CD4-positive, alpha-beta T cell treated with Interleukin-4 for 4 hours (primary cell): ENCODE data around the gene HPF1.
A peak's percentile ranks its signal among the peaks of the same experiment; 100 is the strongest.
"Not testable (repeated sequence)": the region's sequence is repeated elsewhere in the genome, so short reads cannot be mapped to it uniquely, and the experiment has no call there.

Experiments
- DNase-seq: peaks from one replicate; pipeline ENCODE4 v3.0.0-alpha.2; 2020

The HPF1 gene

DNA sequence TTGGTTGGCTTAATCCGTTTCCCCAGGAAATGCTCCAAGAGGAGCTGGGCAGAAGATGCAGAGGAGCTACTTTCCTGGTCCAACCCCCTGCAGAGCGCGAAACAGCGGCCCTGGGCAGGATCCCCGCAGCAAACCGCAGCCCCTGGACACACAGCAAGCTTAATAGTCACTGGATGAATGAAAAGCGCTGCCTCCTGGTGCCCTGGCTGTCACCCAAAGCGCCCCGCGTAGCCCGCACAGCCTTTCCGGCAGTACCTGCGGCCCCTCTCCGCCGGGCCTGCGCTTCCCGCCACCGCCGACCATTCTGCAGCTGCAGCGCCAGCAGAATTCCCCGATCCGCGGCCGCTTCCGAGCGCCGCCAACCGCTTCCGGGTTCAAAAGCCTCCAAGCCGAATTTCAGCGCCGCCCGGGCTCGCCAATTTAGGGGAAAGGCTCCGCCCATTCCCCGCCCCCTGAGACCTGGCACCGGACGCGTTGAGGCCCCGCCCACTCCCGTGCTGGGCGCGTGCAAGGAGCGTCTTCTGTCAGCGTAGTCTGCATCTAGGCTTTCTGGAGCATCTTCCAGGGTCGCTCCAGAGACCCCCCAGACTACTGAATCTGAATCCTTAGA, at the start of gene HPF1:
Gene HPF1, minus strand, starts transcription at position 370 of the 610 bp plus-strand sequence. Its CDS starts 67 bp downstream, at position 303.
- DNase-seq = peak; percentile 91

DNA sequence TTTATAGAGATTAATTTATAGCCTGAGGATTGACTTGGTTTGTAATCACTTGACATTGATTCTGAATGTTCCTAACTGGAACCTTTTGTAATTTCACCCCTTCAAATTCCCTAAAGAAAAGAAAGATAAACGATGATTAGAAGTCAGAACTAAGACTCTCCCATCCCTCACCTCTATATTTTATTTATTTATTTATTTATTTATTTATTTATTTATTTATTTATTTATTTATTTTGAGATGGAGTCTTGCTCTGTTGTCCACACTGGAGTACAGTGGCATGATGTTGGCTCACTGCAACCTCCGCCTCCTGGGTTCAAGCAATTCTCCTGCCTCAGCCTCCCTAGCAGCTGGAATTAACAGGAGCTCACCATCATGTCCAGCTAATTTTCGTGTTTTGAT, 49.0 kb upstream of the HPF1 start:
- not testable (repeated sequence) for DNase-seq

DNA sequence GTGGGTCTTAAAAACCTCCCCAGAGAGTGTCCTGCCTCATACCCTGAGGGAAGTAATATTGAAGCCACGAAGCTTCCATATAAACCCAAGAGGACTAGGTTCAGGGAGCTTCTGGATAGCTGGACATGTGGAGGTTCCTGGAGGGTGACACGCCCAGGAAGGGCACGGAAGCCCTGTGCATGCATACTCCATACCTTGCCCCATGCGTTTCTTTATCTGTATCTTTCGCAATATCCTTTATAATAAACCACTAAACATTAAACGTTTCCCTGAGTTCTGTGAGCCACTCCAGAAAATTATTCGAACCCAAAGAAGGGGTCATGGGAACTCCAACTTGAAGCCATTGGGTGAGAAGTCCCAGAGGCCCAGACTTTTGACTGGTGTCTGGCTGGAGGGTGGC, 45.7 kb upstream of the HPF1 start:
- no peak for DNase-seq

DNA sequence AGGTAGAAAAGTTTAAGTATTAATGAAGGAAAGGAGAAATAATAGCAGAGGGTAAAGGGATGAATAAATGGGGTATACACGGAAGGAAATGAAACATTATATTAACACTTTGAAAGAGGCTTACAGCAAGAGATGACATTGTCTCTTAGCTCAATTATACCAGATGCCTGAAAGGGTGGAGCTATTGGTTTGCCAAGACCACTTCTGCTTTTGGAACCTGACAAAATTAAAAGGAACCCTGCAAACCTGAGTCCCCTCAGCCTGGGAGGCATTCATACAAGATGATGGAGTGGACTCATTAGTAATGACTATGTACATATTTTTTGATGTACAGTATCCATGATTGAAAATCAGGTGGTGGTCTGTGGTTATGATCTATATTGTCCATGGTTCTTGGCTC, 45.1 kb upstream of the HPF1 start:
- DNase-seq = no peak

DNA sequence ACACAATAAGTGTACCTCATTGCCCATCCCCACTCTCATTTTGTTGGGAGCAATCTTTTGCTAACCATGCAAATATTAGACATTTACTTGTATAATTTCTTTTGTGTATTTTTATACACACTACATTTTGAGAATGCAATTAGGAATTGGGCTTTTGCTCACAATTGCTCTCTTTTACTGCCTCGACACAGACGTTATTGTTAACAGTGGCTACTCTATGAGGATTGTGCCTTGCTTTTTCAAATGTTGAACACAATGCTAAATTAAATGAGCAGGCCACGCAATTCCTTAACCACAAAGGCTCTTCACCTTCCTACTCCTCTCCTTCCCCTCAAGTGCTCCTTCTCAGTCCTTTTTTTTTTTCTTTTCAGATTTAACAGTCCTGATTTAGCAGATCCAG, 42.8 kb upstream of the HPF1 start:
- no peak for DNase-seq

DNA sequence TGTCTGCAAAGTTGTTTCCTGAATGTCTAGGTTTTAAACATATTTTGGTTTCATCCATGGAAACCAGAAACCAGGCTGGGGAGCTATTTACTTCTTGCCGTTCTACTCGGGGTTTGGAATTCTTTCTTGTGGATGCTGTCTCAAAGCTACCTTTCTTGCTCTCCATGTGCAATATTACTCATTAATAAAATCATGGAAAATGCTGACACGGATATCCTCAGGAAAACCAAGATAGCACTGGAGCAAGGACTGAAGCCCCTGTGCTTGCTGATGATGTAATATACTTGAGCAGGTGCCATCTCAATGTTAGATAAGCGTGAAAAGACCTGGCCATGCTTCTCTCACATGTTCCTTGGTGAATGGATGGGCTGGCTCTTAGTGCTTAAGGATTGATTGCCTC, 41.5 kb upstream of the HPF1 start:
- no peak for DNase-seq

DNA sequence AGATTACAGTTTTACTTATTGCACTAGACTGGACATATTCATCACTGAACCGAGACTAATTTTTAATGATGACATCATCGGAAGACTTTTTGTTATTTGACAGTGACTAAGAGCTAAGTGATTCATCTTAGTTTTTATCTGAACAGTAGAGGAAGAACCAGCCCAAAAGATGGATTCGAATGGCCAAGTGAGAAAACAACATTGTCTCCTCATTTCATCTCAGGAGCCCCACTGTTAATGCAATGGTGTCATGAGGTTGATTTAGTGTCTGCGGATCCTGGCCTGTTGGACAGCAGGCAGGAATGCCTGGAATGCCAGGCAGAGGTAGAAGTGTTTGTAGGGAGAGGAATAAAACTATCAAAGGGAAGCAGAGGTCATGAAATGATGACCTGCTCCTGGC, 37.8 kb upstream of the HPF1 start:
- DNase-seq = no peak

DNA sequence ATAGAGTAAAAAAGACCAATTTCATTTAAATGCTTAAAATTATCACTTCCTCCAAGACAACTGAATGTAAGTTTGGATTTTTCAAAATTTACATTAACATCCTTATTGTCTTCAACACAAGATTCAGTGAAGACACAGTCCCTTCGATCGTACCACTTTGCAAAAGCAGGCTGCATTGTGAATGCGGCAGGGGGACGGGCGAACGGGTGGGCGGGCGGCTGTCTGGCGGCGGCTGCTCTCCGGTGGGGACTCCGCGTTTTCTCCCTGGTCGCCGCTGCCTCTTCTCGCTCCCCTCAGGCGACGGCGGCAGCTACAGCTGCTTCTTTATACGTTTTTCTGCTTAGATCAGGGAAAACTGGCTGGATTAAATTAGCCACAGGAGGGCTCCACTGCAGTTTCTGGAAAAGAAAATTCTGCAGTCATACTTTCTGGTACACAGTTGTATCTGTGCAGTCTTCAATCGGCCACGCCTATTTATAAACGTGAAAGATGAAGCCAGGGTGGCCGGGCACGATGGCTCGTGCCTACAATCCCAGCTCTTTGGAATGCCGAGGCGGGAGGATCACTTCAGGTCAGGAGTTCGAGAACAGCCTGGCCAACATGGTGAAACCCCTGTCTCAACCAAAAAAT, 33.9 kb upstream of the HPF1 start:
- no peak for DNase-seq

DNA sequence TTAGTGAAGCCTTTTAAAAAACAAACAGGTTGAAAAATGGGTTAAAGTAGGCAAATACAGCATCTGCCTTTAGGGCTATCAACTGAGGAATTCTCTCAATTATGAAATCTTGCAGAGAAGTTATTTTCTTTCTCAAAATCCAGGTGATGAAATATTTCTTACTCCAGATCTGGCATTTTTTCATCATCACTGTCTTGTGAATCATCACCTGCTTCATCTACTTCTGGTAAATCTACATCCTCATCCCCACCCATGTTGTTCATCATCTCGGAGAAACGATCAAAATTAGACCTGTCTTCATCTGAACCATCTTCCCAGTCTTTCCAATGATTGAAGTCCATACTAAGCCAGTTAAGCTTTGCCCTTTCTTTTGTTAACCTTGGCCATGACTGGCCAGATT, 33.3 kb upstream of the HPF1 start:
- DNase-seq = no peak

DNA sequence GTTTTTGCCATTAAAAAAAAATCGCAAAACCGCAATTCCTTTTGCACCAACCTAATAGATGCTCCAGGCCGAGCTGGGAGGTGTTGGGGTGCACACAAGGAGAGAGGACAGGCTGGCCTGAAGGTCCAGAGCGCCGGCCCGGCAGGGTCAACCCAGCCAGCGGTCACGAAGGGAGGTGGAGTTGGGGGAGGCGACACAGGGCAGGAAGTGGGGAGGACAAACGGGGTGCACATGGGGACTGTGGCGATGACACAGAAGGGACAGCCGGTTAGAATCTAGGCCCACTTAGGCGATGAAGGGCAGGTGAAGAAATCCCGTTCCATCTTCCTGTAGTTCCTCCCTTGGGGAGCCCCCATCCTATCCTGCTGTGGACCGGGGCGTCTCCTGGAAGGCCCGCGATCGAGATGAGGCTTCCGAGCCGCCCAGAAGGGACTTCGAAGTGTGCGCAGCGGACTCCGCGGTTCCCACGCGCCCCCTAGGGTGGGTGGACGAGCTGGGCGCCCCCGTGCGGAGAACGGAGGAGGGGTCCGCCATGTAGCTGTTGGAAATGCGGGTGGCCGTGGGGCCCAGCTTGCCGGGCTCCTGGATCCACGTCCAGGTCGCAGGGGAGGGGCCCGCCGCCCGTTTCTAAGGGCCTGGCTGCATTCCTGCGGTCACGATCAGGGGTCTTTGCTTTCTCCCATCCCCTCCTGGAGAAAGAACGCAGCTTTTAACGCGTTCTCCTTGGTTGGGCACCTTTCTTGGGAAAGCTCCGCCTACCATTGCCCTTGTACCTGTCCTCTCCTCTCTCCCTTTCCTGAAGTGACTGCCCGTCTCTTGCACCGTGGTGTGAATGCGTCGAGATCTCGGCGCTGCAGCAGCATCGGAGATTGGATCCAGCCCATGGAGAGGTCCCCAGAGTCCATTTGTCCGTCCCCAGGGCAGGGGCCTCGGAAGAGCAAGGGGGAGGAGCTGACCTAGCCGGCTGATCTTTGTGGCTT, 17.0 kb upstream of the HPF1 start:
- peak; percentile 13 for DNase-seq

DNA sequence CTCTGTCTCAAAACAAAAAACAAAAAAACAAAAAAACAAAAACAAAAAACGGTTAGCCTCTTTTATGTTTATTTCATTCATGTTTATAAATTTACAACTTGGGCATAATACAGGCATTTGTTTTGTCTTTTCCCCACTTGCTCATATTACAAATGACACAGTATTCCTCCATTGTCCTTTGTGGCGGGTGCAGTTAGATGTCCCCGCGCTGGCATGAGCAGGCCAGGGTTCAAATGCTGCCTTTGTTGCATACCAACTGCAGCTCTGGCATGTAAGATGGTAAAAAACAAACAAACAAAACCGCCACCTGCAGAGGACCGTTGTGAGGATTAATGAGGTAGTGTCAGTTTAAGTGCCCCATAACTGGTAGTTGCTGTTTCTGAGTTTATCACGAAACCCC, 16.1 kb upstream of the HPF1 start:
- no peak for DNase-seq

DNA sequence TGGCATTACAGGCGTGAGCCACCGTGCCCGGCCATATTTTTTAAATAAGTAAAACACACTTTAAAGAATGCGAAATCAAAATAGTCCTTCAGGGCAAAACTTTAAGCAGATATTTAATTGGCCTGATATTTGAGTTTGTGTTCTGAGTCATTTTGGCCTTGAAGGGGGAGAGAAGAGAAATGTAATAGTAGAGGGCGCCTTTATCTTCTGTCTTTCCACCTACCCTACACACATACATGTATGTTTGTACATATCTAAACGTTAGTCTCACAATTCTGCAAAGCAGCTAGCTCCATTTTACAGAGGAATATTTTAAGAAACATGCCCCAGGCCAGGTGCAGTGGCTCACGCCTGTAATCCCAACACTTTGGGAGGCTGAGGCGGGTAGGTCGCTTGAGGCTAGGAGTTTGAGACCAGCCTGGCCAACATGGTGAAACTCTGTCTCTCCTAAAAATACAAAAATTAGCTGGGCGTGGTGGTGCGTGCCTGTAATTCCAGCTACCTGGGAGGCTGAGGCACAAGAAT, 13.9 kb upstream of the HPF1 start:
- not testable (repeated sequence) for DNase-seq

DNA sequence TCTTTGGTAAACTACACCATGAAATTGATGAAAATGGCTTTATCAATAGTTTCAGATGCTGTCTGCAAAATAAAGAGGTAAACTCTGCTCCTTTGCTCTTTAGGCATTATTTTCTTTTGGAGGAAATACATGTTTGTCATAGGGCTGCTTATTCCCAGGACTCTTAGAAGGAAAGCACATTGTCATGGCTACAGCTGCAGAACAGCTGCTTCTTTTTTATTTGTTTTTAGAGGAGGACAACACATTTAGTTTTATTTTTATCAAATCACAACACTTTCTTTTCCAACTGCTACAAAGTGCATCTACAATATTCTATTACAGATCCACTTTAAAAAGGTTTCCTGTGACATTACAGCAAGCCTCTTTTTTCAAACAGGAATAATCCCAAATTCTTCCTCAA, 12.7 kb upstream of the HPF1 start:
- DNase-seq = no peak

DNA sequence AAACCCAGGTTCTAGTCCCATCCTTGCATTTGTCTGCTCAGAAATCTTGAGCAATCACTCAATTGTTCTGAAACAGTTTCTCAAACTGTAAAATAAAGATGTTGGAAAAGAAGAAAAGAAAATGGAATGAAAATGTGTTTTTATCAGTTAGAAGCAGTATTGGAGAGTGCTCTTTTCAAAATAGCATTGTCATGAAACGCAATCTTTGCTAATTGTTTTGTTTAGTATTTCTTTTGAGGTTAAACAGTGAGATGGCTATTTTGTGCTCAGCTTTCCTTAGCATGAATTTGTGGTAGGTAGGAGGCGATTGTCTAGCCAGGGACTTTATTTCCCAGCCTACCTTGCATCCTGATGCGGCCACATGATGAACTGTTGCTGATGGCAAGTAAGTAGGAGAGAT, 10.6 kb upstream of the HPF1 start:
- no peak for DNase-seq

DNA sequence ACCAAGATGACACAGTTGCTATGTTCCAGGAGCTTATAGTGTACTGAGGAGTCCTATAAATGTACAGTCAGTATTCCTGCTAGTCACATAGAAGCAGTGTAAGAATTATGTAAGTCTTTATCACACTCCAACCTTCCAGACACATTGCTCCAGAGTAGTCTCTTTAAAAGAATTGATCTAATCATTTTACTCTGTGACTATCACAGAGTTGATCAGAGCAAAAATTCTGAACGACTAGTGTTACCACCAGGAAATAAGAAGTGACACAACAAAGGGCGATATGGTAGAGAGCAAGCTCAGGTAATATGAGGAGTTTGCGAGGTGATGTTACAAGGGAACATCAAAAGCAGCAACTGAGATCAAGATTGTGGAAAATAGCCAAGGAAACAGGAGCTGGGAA, 9.0 kb upstream of the HPF1 start:
- no peak for DNase-seq

DNA sequence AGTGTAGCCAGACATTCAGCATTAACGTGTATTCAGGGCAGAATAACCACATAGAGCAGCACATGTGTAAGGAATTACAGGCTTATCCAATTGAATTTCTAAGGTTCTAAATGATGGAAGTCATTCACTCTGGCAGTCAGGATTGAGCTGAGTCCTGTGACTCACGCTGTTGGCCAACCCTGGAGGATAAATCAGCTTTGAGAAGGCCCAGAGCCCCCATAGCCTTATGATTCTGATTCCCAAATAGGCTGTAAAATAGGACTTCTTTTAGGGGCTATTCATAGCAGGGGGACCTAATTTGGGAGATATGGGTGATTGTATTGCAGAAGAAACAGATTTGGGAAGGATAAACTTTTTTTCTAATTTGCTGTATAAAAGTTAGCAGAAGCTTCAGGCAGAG, 8.1 kb upstream of the HPF1 start:
- no peak for DNase-seq

DNA sequence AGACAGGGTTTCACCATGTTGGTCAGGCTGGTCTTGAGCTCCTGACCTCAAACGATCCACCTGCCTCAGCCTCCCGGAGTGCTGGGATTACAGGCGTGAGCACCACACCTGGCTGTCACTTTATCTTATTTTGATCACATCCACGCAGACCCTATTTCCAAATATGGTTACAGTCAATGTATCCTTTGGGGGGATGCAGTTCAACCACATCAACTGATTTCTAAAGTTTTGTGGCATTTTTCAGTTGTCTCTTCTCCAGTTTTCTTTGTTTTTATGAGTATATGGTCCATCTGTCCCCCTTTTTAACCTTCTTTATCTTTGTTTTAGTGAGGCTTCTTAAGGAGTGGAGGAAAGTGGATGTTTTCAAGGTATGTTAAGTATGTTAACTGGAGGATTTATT, 4.1 kb upstream of the HPF1 start:
- no peak for DNase-seq

DNA sequence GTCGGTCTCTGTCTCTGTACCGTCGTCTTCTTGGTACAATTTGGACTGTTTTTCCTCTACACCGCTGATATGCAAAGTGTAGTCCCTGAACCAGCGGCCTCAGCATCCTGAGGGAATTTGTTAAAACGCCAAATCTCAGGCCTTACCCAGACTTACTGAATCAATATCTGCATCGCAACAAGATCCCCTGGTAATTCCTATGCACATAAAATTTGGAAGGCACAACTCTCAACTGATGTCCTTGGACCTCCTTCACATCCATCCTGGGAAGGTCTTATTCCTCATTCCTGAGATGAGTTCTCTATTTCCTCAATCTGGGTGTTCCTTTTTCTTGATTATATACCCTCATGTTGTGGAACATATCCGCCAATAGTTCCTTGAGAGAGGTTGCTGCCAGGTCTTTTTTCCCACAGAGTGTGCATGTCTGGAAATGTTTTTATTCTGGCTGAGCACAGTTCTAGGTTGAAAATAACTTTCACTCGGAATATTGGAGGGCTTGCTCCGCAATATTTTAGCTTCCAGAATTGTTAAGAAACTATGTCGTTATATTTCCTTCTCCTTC, 738 bp upstream of the HPF1 start:
- no peak for DNase-seq

DNA sequence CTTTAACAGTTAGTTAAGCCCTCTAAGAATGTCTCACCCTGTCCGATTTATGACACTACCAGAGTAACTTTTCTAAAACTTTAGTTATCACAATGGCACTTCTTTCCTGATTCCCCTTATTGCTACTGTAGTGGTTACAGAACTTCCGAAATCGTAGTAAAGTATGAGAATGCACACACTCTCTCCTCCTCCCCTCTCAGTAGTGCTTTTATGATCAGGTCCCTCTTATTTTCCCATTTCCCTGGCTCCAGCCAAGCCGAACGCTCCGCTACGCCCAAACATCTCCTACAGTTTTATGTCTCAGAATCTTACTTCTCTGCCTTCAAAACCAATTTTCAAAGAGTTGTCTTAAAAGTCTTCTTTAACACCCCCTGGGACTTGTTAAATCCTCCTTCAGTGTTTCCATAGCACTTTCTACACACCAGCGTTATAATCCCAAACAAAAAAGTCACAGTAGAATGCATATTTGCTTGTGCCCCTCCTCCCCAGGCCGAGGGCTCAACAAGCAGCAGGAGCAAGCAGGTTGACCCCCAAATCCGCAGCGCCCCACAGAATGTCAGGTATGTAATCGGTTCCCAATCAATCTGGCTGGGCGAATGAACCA, 671 bp downstream of the HPF1 start:
- DNase-seq = no peak

DNA sequence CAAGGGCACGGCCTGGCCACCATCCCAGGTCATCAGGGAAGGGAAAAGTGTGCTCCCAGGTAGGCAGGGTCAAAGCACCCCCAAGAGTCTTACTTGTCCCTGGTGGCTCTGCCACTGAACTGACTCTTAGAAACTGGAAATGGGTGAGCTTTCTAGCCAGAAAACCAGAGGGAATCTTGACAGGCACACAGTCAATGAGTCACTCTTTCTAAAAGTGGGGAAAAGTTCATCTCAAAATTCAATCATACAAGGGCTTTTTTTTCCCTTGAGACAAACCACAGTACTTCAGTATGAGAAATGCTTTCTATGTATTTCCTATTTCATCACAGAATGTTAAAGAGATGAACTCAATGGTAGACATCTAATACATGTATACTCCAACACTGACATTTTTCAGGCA, 12.5 kb downstream of the HPF1 start:
- no peak for DNase-seq

DNA sequence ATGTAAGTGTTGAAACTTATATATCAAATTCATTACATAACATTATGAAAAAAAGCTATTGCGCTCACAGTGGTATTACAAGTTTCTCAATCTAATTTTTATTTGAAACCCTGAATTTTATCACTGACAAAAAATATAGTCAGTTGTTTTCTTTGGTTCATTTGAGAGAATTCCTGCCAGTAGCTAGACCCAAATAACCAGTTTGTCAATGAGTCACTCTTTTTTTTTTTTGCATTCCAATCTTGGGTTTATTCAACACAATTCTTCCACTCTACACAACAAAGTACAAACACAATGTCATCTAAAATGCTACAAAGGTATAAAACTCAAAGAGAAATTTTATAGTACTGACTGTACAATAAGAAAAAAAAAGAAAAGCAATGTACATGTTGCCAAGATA, 13.1 kb downstream of the HPF1 start:
- no peak for DNase-seq

DNA sequence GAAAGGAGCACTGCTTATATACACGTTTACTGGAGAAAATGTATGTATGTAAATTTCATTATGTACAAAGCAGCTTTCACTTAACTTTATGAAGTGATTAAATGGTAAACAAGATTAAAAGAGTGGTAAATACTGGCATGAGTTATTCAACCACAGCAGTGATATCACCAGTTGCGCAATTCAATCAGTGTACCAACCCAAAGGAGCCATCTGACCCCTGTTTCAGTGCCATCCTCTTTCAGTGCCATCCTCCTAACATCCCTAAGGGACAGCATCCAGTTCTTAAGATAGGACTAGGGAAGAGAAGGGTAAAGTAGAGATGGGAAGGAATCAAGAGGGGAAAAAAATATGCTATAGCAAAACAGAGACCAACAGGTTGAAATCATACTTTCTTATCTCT, 16.2 kb downstream of the HPF1 start:
- DNase-seq = no peak

DNA sequence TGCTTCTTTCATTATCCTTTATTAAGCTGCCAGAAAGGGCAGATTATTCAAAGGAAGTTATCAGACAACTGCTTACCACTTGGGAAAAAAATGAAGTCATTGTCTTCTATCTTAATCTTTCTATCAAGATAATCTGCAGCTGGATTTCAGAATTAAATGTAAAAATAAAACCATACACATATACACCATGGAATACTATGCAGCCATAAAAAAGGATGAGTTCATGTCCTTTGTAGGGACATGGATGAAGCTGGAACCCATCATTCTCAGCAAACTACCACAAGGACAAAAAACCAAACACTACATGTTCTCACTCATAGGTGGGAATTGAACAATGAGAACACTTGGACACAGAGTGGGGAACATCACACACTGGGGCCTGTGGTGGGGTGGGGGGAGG, 19.1 kb downstream of the HPF1 start:
- DNase-seq = not testable (repeated sequence)
